ENCODE data around the gene ECHDC3.

DNA sequence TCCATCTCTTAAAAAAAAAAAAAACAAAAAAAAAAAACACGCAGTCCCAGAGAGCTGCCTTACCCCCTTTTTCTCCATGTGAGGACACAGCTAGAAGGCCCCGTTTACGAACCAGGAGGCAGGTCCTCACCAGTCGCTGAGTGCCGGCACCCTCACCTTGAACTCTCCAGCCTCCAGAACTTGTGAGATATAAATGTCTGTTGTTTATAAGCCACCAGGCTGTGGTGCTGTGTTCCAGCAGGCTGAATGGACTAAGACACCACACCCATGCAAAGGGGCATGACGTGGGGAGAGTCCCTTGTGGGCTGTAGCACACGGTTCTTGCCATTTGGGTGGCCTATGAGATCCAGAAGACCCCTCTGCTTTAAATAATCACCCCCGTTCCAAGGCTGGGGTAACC is 17.2 kb downstream of the ECHDC3 start:
- TF ChIP-seq, protein P1, sequence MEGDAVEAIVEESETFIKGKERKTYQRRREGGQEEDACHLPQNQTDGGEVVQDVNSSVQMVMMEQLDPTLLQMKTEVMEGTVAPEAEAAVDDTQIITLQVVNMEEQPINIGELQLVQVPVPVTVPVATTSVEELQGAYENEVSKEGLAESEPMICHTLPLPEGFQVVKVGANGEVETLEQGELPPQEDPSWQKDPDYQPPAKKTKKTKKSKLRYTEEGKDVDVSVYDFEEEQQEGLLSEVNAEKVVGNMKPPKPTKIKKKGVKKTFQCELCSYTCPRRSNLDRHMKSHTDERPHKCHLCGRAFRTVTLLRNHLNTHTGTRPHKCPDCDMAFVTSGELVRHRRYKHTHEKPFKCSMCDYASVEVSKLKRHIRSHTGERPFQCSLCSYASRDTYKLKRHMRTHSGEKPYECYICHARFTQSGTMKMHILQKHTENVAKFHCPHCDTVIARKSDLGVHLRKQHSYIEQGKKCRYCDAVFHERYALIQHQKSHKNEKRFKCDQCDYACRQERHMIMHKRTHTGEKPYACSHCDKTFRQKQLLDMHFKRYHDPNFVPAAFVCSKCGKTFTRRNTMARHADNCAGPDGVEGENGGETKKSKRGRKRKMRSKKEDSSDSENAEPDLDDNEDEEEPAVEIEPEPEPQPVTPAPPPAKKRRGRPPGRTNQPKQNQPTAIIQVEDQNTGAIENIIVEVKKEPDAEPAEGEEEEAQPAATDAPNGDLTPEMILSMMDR (IDR thresholded peaks at IDR 0.05): no peak
- TF ChIP-seq POLR2A (IDR thresholded peaks at IDR 0.05): no peak

Measured in adrenal gland (tissue), 5 donors.